Thyroid gland (tissue), 4 donors: Measurements from ENCODE around the gene PDZD7. TPM values are rescaled to one million over a fixed set of nuclear protein-coding genes. Genes with fewer than 3 reads are reported as not detected.
A peak's percentile ranks its signal among the peaks of the same experiment; 100 is the strongest.

Source experiments
- DNase-seq, 2 donors: peaks; one replicate each; pipeline ENCODE4 v3.0.0-alpha.2; 2019
- H3K27ac ChIP-seq, 3 donors: fragments of 200-600 bp; sonication (generic); 1 replicate in 2 of 3; 2 replicates in 1 of 3; pipeline ENCODE4 v1.5.1; 2016 to 2019; ENCODE audit warnings: mild to moderate bottlenecking in 1 of 3, moderate library complexity in 1 of 3
- H3K27me3 ChIP-seq: fragments of 200-600 bp; sonication (generic); one replicate; pipeline ENCODE4 v1.5.1; 2019
- H3K36me3 ChIP-seq, 2 donors: fragments of 200-600 bp; sonication (generic); one replicate each; pipeline ENCODE4 v1.5.1; 2016 to 2019
- H3K4me1 ChIP-seq, 2 donors: fragments of 200-600 bp; sonication (generic); one replicate each; pipeline ENCODE4 v1.5.1; 2017 to 2019
- H3K4me3 ChIP-seq, 3 donors: fragments of 200-600 bp; sonication (generic); replicated peaks in 1 of 3; 1 replicate in 2 of 3; 2 replicates in 1 of 3; pipeline ENCODE4 v1.5.1; 2016; ENCODE audit warnings: mild to moderate bottlenecking in 1 of 3
- H3K9me3 ChIP-seq: fragments of 200-600 bp; sonication (generic); one replicate; pipeline ENCODE4 v1.5.1; 2017
- CTCF ChIP-seq, 6 experiments: fragments of 200-600 bp in 3 of 6; fragments of 450-650 bp in 3 of 6; sonication (generic) in 3 of 6; IDR thresholded peaks; one replicate each; pipeline ENCODE4 v1.5.1; 2016 to 2019; ENCODE audit warnings: antibody characterized with exemption in 6 of 6, mild to moderate bottlenecking in 2 of 6, inconsistent platforms in 1 of 6, moderate library complexity in 1 of 6
- POLR2A ChIP-seq, 2 donors: fragments of 450-650 bp; IDR thresholded peaks; one replicate each; pipeline ENCODE4 v1.6.1; 2017; ENCODE audit warnings: antibody characterized with exemption in 2 of 2, mild to moderate bottlenecking in 2 of 2, moderate library complexity in 1 of 2
- WGBS, 2 donors: methylation state at CpG; one replicate each; pipeline ENCODE4 v1.1.5; 2017; 5-methylcytosine and 5-hydroxymethylcytosine counted together
- intact Hi-C: fragments of 100-400 bp; cut with DNase I; formaldehyde crosslinking; loops from one replicate; pipeline ENCODE4 v1.15.1; 2023
- total RNA-seq, 4 donors: library from RNA; depleted of rRNA; stranded (reverse); fragments of >200 nt; gene quantifications; one replicate each; pipeline ENCODE4 v1.2.3, GENCODE V29; 2016

The PDZD7 gene
- total RNA-seq, 4 donors from 2014 or later = 0.24 to 1.1 (median 0.69) TPM

GRCh38 chr10:100998991-100999741 lies 31.8 kb downstream of the PDZD7 start:
- intact Hi-C loops = no loop called here
- Histone ChIP-seq H3K4me1 (peaks cover 29 to 39% of the 10 kb centered on the region in 2 donors), H3K27me3 (no peaks in the 10 kb centered on the region), H3K4me3 (peak overlapping the region; percentile 18 to 81 (median 62)), H3K9me3 (no peaks in the 10 kb centered on the region), H3K27ac (peak overlapping the region; percentile 99 to 100 (median 99)), H3K36me3 (peaks cover 9 to 10% of the 10 kb centered on the region in 2 donors)
- TF ChIP-seq CTCF (IDR thresholded peaks at IDR 0.05) (peak; percentile 77 to 96 (median 94)), POLR2A (IDR thresholded peaks at IDR 0.05) (peak; percentile 85 to 95)
- 1 to 5% methylated on average over 6 to 11 of the region's 83 CpGs for WGBS, 2 donors
- DNase-seq = peak; percentile 79 to 82

GRCh38 chr10:100998183-100998990 lies 32.5 kb downstream of the PDZD7 start:
- Histone ChIP-seq H3K4me3 (peak overlapping the region; percentile 59 to 81 (median 62)), H3K27me3 (no peaks in the 10 kb centered on the region), H3K27ac (peak overlapping the region; percentile 99 to 100 (median 99)), H3K36me3 (peaks cover 1 to 2% of the 10 kb centered on the region in 2 donors), H3K9me3 (no peaks in the 10 kb centered on the region), H3K4me1 (peaks cover 29 to 39% of the 10 kb centered on the region in 2 donors)
- no peak for TF ChIP-seq CTCF (IDR thresholded peaks at IDR 0.05)
- TF ChIP-seq POLR2A (IDR thresholded peaks at IDR 0.05) = peak in 1 of 2 donors; percentile 36
- DNase-seq = peak; percentile 89 to 92
- 2 to 3% methylated on average over 21 to 25 of the region's 25 CpGs for WGBS, 2 donors
- intact Hi-C loops = no loop called here

- peaks cover 0 to 5% of the 10 kb centered on the region in 2 donors for H3K36me3 ChIP-seq
- H3K4me3 ChIP-seq = peak overlapping the region; percentile 59 to 67 (median 62)
- H3K4me1 ChIP-seq = peaks cover 29 to 37% of the 10 kb centered on the region in 2 donors
- TF ChIP-seq CTCF (IDR thresholded peaks at IDR 0.05) (peak; percentile 33 to 87 (median 79)), POLR2A (IDR thresholded peaks at IDR 0.05) (peak; percentile 36 to 51)
- DNase-seq = peak; percentile 69 to 75
- no peaks in the 10 kb centered on the region for H3K9me3 ChIP-seq
- no peaks in the 10 kb centered on the region for H3K27me3 ChIP-seq
- intact Hi-C loops = no loop called here
- H3K27ac ChIP-seq = peak overlapping the region; percentile 99 to 100 (median 99)
- WGBS, 2 donors = 0% methylated on average over 13 to 24 of the region's 66 CpGs
Observed at GRCh38 chr10:100997360-100998182, 33.4 kb downstream of the PDZD7 start.

GRCh38 chr10:100996678-100997359 lies 34.1 kb downstream of the PDZD7 start:
- Histone ChIP-seq H3K27me3 (no peaks in the 10 kb centered on the region), H3K27ac (peak overlapping the region; percentile 99 to 100 (median 99)), H3K9me3 (no peaks in the 10 kb centered on the region), H3K36me3 (peaks cover 0 to 5% of the 10 kb centered on the region in 2 donors), H3K4me1 (peaks cover 28 to 29% of the 10 kb centered on the region in 2 donors), H3K4me3 (peak overlapping the region; percentile 59 to 67 (median 62))
- DNase-seq = peak; percentile 64 to 66
- intact Hi-C loops = no loop called here
- 3 to 7% methylated on average over 15 to 28 of the region's 46 CpGs for WGBS, 2 donors
- TF ChIP-seq CTCF (IDR thresholded peaks at IDR 0.05) (peak in 1 of 6 experiments; percentile 30), POLR2A (IDR thresholded peaks at IDR 0.05) (peak; percentile 20 to 76)
